ENCODE measurements around the gene AUP1.
A peak's percentile ranks its signal among the peaks of the same experiment; 100 is the strongest.

The AUP1 gene

DNA sequence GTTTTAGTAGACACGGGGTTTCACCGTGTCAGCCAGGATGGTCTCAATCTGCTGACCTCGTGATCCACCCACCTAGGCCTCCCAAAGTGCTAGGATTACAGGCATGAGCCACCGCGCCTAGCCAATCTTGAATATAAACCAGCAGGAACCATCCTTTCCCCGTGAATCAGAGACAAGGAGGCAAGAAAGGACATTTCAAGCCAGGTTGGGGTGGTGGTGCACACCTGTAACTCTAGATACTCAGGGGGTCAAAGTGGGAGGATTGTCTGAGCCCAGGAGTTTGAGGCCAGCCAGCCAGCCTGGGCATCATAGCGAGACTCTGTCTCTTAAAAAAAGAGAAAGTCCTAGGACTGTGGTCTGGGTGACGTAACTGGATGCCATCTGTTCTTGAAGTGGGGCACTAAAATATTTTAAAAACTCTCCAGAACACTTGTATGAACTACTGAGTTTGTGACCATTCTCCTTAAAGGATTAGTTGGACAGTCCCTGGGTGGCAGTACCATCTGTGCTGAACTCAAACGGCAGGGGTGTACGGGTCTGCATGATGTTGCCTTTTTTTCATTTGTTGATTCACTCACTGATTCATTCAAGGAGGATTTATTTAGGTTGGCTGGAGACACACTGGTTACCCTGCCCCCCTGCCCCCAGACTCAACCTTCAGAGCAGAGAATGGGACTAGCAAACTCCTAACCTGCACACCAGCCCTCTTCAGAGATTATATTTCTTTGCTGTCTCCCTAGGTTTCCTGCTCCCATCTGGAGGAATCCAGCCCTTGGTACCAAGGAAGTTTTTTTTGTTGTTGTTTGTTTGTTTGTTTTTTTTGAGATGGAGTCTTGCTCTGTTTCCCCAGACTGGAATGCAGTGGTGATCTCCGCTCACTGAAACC lies 18.2 kb downstream of the AUP1 start:
- H3K27me3 ChIP-seq (ENCODE audit: control insufficient read depth, low read length), result peaks cover 42% of the 10 kb centered on the region
- no peaks in the 10 kb centered on the region for H4K20me1 ChIP-seq (ENCODE audit: control insufficient read depth, insufficient read depth, low read depth, low read length)
- peaks cover 30% of the 10 kb centered on the region for H3K4me1 ChIP-seq (ENCODE audit: control insufficient read depth, low read length)

DNA sequence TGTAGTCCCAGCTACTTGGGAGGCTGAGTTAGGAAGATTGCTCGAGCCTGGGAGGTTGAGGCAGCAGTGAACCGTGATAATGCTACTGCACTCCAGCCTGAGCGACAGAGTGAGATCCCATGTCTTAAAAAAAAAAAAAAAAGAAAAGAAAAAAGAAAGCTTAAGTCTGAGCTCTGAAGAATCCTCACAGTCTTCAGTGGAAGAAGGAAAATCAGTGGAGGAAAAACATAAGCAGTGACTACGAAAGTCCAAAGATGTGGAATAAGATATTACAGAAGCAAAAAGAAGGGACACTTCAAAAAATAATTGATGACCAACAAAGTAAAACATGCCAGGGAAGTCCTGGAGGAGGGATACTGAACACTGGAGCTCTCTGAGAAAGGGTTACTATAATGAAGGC lies 19.2 kb downstream of the AUP1 start:
- Histone ChIP-seq H3K79me2 (ENCODE audit: control insufficient read depth, low read length) (peaks cover 13% of the 10 kb centered on the region), H3K36me3 (ENCODE audit: control insufficient read depth, low read length) (peaks cover 11% of the 10 kb centered on the region), H3F3A (ENCODE audit: control insufficient read depth, insufficient read depth) (0 out of 2 replicates have a peak, but pooled peaks cover 3% of the 10 kb centered on the region), H3K9me2 (replicated peaks; ENCODE audit: control insufficient read depth, low read length) (no peaks in the 10 kb centered on the region), H4K20me1 (ENCODE audit: control insufficient read depth, insufficient read depth, low read depth, low read length) (no peaks in the 10 kb centered on the region), H3K4me1 (ENCODE audit: control insufficient read depth, low read length) (peaks cover 39% of the 10 kb centered on the region), H3K27ac (ENCODE audit: low read depth, low read length) (no peak overlapping the region), H3K4me2 (ENCODE audit: low read length) (no peak overlapping the region), H3K9me3 (ENCODE audit: control insufficient read depth, insufficient read depth, low read length) (no peaks in the 10 kb centered on the region), H3K27me3 (ENCODE audit: control insufficient read depth, low read length) (peaks cover 36% of the 10 kb centered on the region), H3K4me3 (ENCODE audit: low read length) (no peak overlapping the region)
- TF ChIP-seq, protein P1, sequence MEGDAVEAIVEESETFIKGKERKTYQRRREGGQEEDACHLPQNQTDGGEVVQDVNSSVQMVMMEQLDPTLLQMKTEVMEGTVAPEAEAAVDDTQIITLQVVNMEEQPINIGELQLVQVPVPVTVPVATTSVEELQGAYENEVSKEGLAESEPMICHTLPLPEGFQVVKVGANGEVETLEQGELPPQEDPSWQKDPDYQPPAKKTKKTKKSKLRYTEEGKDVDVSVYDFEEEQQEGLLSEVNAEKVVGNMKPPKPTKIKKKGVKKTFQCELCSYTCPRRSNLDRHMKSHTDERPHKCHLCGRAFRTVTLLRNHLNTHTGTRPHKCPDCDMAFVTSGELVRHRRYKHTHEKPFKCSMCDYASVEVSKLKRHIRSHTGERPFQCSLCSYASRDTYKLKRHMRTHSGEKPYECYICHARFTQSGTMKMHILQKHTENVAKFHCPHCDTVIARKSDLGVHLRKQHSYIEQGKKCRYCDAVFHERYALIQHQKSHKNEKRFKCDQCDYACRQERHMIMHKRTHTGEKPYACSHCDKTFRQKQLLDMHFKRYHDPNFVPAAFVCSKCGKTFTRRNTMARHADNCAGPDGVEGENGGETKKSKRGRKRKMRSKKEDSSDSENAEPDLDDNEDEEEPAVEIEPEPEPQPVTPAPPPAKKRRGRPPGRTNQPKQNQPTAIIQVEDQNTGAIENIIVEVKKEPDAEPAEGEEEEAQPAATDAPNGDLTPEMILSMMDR (IDR thresholded peaks at IDR 0.05; ENCODE audit: low read depth, low read length, poor library complexity, severe bottlenecking), result no peak
- no peak for TF ChIP-seq EZH2phosphoT487 (IDR thresholded peaks at IDR 0.05; ENCODE audit: borderline replicate concordance, low read length)

More for the DNA sequence above, 18.2 kb downstream of the AUP1 start:
- no peak overlapping the region for H3K4me3 ChIP-seq (ENCODE audit: low read length)
- TF ChIP-seq, protein P1 (IDR thresholded peaks at IDR 0.05; ENCODE audit: low read depth, low read length, poor library complexity, severe bottlenecking), result no peak
- no peak overlapping the region for H3K27ac ChIP-seq (ENCODE audit: low read depth, low read length)
- peaks cover 3% of the 10 kb centered on the region for H3K36me3 ChIP-seq (ENCODE audit: control insufficient read depth, low read length)
- H3K9me2 ChIP-seq (replicated peaks; ENCODE audit: control insufficient read depth, low read length), result no peaks in the 10 kb centered on the region
- no peaks in the 10 kb centered on the region for H3K9me3 ChIP-seq (ENCODE audit: control insufficient read depth, insufficient read depth, low read length)
- H3K4me2 ChIP-seq (ENCODE audit: low read length), result no peak overlapping the region
- H3F3A ChIP-seq (ENCODE audit: control insufficient read depth, insufficient read depth), result 0 out of 2 replicates have a peak, but pooled peaks cover 3% of the 10 kb centered on the region
- peaks cover 7% of the 10 kb centered on the region for H3K79me2 ChIP-seq (ENCODE audit: control insufficient read depth, low read length)

DNA sequence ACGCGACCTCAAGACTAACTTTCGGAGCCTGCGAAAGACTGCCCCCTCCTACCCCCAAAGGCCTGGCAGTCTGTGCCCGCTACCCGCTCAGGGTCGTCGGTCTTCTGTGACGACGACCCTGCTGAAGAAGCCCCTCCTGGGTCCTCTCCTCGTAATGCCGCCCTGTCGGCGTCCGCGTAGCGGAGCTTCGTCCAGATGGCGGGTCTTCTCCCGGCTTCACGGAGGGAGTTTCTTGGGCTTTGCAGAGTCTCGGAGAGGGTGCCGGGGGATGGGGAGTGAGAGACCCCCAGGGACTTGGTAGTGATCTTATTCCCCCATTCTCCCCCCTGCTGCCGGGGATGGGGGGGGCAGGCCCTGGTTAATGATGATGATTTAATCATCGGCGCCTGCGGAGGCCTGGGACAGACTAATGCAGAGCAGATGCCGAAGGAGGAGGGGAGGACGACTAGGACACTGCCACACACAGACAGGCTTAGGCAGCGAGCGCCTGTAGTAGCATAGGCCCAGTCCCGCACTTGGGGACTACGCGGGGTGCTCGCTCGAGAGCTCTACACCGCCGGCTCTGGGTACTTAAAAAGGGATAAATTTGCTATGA lies 21.5 kb downstream of the AUP1 start:
- Histone ChIP-seq H3K79me2 (ENCODE audit: control insufficient read depth, low read length) (peaks cover 13% of the 10 kb centered on the region), H3K4me3 (ENCODE audit: low read length) (peak overlapping the region; percentile 97), H3K4me1 (ENCODE audit: control insufficient read depth, low read length) (peaks cover 34% of the 10 kb centered on the region), H3K9me3 (ENCODE audit: control insufficient read depth, insufficient read depth, low read length) (no peaks in the 10 kb centered on the region), H3K36me3 (ENCODE audit: control insufficient read depth, low read length) (peaks cover 14% of the 10 kb centered on the region), H3K9me2 (replicated peaks; ENCODE audit: control insufficient read depth, low read length) (no peaks in the 10 kb centered on the region), H3K27ac (ENCODE audit: low read depth, low read length) (peak overlapping the region; percentile 86), H3K4me2 (ENCODE audit: low read length) (peak overlapping the region; percentile 71), H3F3A (ENCODE audit: control insufficient read depth, insufficient read depth) (0 out of 2 replicates have a peak, but pooled peaks cover 3% of the 10 kb centered on the region), H3K27me3 (ENCODE audit: control insufficient read depth, low read length) (peaks cover 19% of the 10 kb centered on the region), H4K20me1 (ENCODE audit: control insufficient read depth, insufficient read depth, low read depth, low read length) (no peaks in the 10 kb centered on the region)
- TF ChIP-seq EZH2phosphoT487 (IDR thresholded peaks at IDR 0.05; ENCODE audit: borderline replicate concordance, low read length), result no peak
- TF ChIP-seq, protein P1 (IDR thresholded peaks at IDR 0.05; ENCODE audit: low read depth, low read length, poor library complexity, severe bottlenecking), result no peak
